Epithelial cell of proximal tubule (primary cell): Measurements from ENCODE around the gene ADD2. TPM values are rescaled to one million over a fixed set of nuclear protein-coding genes. Genes with fewer than 3 reads are reported as not detected.

Source experiments
- DNase-seq: peaks from one replicate; pipeline ENCODE4 v3.0.0-alpha.2; 2011; ENCODE audit warnings: low read depth
- H3K4me3 ChIP-seq: 2 replicates; pipeline ENCODE4 v1.5.1; 2011; ENCODE audit warnings: low read depth, mild to moderate bottlenecking, low read length
- total RNA-seq: library from RNA; depleted of rRNA; stranded (reverse); fragments of >200 nt; gene quantifications from 2 replicates; pipeline ENCODE4 v1.2.3, GENCODE V29; 2015
- TF ChIP-seq, protein P1 (sequence below): conservative IDR thresholded peaks from 2 replicates; pipeline ENCODE4 v1.5.1; 2012; ENCODE audit warnings: low read depth, mild to moderate bottlenecking, low read length

Gene ADD2
- total RNA-seq, 1 donor from 2014 or later, result 21.3 TPM

DNA sequence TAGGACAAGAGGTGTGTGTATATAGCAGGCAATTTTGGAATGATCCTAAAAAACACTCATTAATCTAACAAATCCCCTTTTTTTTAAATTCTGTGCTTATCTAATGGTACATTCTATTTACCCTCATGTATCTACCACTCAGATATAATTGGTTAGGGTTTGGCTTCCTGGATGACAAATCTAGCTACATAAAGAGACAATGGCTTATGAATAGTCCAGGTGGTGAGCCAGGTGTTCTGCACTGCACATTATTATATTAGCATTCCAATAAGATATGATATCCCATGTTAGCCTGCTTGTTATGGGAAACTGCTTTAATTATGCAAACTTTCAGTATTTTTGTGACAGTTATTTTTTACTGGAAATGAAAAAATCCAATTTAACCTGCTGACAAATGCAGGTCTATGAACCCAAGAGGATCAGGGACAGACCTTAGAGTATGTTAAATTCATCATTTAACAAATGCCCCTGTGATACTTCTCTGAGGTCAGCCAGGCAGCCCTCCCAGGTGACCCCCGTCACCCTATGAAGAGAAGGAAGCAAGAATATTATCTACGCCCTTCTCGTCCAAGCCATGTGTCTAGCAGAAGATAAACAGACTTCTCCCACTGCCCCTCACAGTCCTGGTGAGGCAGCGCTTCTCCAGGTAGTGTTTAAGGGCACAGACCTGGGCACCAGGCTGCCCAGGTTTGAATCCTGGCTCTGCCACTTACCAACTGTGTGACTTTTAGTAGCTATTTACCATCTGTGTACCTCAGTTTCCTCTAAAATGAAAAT, 83.0 kb downstream of the ADD2 start:
- no peak for DNase-seq
- H3K4me3 ChIP-seq, result no peak overlapping the region
- TF ChIP-seq, protein P1, sequence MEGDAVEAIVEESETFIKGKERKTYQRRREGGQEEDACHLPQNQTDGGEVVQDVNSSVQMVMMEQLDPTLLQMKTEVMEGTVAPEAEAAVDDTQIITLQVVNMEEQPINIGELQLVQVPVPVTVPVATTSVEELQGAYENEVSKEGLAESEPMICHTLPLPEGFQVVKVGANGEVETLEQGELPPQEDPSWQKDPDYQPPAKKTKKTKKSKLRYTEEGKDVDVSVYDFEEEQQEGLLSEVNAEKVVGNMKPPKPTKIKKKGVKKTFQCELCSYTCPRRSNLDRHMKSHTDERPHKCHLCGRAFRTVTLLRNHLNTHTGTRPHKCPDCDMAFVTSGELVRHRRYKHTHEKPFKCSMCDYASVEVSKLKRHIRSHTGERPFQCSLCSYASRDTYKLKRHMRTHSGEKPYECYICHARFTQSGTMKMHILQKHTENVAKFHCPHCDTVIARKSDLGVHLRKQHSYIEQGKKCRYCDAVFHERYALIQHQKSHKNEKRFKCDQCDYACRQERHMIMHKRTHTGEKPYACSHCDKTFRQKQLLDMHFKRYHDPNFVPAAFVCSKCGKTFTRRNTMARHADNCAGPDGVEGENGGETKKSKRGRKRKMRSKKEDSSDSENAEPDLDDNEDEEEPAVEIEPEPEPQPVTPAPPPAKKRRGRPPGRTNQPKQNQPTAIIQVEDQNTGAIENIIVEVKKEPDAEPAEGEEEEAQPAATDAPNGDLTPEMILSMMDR, result no peak

DNA sequence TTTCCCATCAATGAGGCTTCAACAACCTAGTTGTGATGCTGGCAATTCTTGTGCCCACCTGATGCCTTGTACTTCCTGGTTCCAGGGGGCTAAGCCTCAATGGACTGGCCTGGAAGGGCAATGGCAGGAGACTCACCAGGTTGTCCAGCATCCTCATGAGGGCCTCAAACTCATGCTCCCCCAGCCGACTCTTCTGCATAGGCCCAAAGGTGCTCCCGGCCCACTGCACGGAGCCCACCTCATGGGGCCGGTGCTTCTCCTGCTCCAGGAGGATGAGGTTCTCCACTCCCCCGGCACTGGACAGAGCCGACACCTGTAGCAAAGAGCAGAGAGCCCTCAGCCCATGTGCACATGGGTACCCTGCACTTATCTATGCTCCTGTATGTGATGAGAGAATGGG, 84.5 kb downstream of the ADD2 start:
- TF ChIP-seq, protein P1, result no peak
- DNase-seq, result no peak
- no peak overlapping the region for H3K4me3 ChIP-seq

DNA sequence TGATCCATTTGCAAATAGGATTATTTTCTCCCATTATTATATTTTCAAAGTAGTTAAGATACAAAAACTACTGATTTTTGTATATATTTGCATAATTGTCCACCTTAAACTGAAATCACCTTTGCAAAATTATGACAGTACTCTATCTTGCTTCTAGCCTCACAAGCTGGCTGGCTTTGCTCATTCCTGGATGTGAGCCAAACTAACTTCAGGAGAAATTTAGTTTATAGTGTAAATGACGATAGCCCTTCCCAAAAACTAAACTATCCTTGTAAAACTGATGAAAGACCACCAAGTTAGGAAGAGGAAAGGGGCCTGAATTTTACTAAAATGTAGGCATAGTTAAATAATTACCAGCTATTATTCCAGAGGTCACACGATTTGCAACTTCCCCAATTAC, 87.3 kb downstream of the ADD2 start:
- no peak for DNase-seq
- TF ChIP-seq, protein P1, result no peak
- no peak overlapping the region for H3K4me3 ChIP-seq

DNA sequence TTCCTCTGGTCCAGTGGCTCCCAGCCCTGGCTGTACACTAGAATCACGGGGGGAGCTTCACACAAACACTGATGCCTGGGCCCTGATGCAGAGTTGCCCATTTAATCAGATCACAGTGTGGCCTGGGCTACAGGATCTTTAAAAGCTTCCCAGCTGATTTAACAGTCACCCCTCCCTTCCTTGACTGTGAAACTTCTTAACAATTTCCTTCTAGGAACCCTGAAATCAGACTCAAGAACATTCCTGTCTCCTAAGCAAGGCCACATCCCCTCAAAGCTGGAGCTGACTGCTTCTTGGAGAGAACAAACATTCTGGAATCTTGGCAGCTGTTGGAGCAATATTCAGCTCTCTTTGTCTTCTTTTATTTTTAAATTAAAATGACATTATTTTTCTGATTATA, 88.7 kb downstream of the ADD2 start:
- H3K4me3 ChIP-seq, result no peak overlapping the region
- TF ChIP-seq, protein P1, result no peak
- DNase-seq, result no peak

DNA sequence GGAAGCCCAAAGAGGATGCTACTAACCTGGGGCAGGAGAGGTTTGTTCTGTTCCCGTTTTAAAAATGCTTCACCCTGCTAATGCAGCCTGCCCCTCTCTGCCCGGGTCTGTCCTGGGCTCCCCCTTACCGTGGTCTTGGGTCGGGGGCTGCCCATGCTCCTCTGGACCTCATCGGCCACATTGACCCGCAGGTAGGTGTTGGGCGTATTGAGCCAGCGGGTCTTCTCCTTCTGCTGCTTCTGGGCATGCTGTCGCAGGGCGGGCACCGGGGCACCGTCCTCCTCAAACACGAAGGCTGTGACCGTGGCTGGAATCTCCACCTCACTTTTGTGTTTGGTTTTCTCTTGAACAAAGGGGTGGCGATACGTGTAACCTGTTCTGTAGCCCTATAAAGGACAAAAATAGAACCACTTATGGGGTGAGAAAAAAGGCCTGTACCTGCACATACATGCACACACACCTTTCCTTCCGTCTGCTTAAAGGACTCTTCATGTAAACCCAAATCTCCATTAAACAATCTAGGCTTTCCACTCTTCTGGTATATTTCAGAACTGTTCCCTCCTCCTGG, 89.3 kb downstream of the ADD2 start:
- H3K4me3 ChIP-seq, result no peak overlapping the region
- TF ChIP-seq, protein P1, result no peak
- no peak for DNase-seq

DNA sequence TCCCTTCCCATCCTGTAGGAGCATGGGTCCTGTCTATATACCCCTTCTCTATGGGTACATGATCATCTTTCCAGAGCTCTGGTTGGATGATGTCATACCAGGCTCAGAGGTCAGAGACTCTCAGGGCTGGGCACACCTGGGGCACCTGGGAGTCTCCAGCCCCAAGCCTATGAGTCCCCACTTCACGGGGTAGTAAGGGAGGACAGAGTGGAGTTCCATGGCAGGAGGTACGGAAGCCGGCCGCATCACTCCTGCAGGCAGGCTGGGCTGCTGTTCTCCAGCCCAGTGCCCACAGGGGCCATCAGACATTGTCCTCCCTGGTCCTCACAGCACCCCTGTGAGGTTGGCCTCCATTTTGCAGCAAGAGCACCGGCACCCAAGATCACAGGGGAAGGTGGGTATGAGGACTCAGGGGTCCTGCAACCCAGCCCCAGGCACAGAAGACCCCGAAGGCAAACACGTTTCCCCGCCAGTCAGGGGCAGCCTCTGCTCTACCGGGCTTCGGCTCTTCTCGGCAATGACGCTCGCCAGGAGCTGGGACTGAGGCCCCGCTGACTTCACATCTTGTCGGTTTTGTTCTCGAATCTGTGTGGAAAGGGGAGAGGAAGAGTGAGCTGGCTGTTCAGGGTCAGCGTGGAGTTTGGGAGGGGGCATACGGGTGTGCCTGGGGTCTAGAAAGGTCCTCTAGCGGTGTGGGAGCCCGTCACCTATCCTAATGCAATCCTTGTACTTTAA, 91.5 kb downstream of the ADD2 start:
- DNase-seq, result no peak
- no peak overlapping the region for H3K4me3 ChIP-seq
- TF ChIP-seq, protein P1, result no peak
